Effector memory CD4-positive, alpha-beta T cell (primary cell): ENCODE measurements around the gene FBF1.

Experiments
- DNase-seq, 3 donors: peaks; one replicate each; pipeline ENCODE4 v3.0.0-alpha.2; 2020
- H3K27ac ChIP-seq: 2 replicates; pipeline ENCODE4 v1.7.0; 2013; ENCODE audit warnings: mild to moderate bottlenecking, low read length, moderate library complexity; ENCODE audit not compliant: insufficient read depth, poor library complexity, severe bottlenecking
- H3K27me3 ChIP-seq: replicated peaks from 2 replicates; pipeline ENCODE4 v1.7.0; 2013; ENCODE audit warnings: mild to moderate bottlenecking, low read length; ENCODE audit not compliant: insufficient read depth, control insufficient read depth, poor library complexity, severe bottlenecking
- H3K36me3 ChIP-seq: 2 replicates; pipeline ENCODE4 v1.7.0; 2013; ENCODE audit warnings: mild to moderate bottlenecking, low read length, moderate library complexity; ENCODE audit not compliant: control insufficient read depth, insufficient read depth
- H3K4me1 ChIP-seq: 2 replicates; pipeline ENCODE4 v1.7.0; 2013; ENCODE audit warnings: low read length, mild to moderate bottlenecking; ENCODE audit not compliant: control insufficient read depth, insufficient read depth, poor library complexity, severe bottlenecking
- H3K4me3 ChIP-seq: 2 replicates; pipeline ENCODE4 v1.7.0; 2013; ENCODE audit warnings: low read length, low read depth, mild to moderate bottlenecking; ENCODE audit not compliant: insufficient read depth, poor library complexity, severe bottlenecking
- H3K9me3 ChIP-seq: 2 replicates; pipeline ENCODE4 v1.7.0; 2013; ENCODE audit warnings: mild to moderate bottlenecking, low read length, moderate library complexity; ENCODE audit not compliant: control insufficient read depth

Gene FBF1

DNA sequence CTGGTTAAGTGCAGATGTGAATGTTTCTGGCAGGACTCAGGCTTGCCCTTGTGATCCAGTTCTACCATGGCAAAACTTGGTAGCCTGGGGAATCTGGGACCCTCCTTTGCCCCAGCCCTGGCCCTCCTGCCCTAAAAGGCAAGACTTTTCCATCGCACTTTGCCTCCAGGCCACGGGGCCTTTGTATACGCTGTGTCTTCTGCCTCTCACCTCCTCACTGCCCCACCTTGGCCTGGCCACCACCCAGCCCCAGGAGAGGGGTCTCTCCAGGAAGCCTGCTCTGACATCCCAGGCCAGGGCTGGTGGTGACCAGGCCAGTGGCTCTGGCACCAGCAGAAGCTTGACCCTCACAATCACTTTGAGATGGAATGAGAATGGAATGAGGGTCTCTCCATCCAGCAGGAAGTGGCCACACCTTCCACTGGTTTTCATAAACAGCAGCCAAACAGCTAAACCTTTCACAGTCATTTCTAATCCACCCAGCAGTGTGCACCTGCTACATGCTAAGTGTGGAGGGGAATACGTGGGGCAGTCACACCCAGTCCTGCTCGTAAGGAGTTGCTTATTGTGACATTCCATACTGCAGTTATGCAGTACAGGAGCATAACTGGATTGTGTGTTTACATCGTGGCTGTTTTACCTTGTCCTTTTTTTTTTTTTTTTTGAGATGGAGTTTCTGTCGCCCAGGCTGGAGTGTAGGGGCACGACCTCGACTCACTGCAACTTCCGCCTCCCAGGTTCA lies 34.5 kb downstream of the FBF1 start:
- Histone ChIP-seq H3K9me3 (no peaks in the 10 kb centered on the region), H3K4me1 (peaks cover 9% of the 10 kb centered on the region), H3K36me3 (peaks cover 14% of the 10 kb centered on the region), H3K4me3 (no peak overlapping the region), H3K27me3 (no peaks in the 10 kb centered on the region), H3K27ac (no peak overlapping the region)
- no peak for DNase-seq

DNA sequence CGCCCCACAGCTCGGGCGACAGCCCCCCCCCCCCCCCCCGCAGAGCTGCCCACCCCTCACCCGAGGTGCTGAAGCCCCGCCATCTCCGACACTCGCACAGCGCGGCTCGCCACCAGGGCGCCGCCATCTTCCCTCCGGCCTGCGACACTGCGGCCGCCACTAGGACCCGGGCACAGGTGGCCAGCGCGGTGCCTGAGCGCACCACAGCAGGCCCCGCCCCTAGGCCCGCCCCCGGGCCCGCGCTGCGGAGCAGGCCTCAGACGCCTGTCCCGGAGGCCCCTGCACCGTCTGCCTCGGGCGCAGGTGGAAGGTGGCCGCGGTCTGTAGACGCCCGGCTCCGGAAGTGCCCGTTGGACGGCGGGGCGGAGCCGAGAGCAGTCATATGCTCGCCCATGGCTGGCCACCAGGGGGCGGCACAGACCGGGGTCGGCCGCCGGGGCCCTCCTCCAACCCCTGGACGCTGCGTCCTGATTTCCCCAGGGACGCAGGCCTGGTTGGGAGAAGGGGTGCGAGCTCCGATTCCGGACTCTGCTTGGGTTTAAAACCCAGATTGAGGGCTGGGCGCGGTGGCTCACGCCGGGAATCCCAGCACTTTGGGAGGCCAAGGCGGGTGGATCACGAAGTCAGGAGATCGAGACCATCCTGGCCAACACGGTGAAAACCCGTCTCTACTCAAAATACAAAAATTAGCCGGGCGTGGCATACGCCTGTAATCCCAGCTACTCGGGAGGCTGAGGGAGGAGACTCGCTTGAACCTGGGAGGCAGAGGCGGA lies 35.9 kb downstream of the FBF1 start, which contains the start of gene MRPL38:
Gene MRPL38 (minus strand): TSS at position 136 of the 773 bp plus-strand sequence. CDS start 9 bp downstream, at position 127.
- Histone ChIP-seq H3K4me1 (peaks cover 9% of the 10 kb centered on the region), H3K9me3 (no peaks in the 10 kb centered on the region), H3K27ac (peak within 1 kb of the TSS; percentile 79), H3K36me3 (peaks cover 27% of the 10 kb centered on the region), H3K4me3 (peak within 1 kb of the TSS; percentile 65), H3K27me3 (no peaks in the 10 kb centered on the region)
- DNase-seq: peak; percentile 86 to 93 (median 89)

DNA sequence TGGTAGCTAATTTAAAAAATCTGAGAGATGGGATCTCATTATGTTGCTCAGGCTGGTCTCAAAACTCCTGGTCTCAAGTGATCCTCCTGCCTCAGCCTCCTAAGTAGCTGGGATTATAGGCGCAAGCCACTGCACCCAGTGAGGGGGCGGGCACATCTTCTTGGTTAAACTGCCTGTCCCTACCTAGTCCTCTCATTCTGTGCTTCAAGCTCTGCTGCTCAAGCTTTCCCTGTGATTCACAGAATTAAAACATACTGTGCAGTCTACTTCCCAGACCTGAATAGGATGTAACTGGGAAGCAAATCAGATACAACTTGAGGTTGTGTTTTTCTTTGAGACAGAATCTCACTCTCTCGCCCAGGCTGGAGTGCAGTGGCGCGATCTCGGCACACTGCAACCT lies 38.4 kb downstream of the FBF1 start:
- Histone ChIP-seq H3K4me3 (no peak overlapping the region), H3K9me3 (no peaks in the 10 kb centered on the region), H3K4me1 (peaks cover 9% of the 10 kb centered on the region), H3K27me3 (no peaks in the 10 kb centered on the region), H3K27ac (no peak overlapping the region), H3K36me3 (peaks cover 47% of the 10 kb centered on the region)
- no peak for DNase-seq

DNA sequence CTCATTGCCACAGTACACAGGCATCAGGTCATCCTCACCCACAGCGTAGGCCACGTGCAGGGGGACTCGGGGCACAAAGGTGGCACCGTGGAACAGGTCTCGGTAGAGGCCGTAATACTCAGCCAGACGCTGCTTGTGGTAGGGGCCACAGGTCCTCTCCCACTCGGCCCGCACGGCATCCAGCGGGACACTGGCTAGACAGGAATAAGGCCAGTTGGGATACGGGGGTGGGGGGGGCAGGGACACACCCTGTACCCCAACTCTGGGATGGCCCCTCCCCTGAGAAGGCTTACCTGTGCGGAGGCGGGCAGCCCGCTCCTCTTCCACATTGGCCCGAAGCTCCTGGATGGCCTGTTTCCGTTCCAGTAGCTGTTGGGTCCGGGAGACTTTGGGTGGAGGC lies 39.1 kb downstream of the FBF1 start:
- Histone ChIP-seq H3K4me3 (no peak overlapping the region), H3K27me3 (no peaks in the 10 kb centered on the region), H3K36me3 (peaks cover 47% of the 10 kb centered on the region), H3K9me3 (no peaks in the 10 kb centered on the region), H3K27ac (no peak overlapping the region), H3K4me1 (peaks cover 9% of the 10 kb centered on the region)
- no peak for DNase-seq

DNA sequence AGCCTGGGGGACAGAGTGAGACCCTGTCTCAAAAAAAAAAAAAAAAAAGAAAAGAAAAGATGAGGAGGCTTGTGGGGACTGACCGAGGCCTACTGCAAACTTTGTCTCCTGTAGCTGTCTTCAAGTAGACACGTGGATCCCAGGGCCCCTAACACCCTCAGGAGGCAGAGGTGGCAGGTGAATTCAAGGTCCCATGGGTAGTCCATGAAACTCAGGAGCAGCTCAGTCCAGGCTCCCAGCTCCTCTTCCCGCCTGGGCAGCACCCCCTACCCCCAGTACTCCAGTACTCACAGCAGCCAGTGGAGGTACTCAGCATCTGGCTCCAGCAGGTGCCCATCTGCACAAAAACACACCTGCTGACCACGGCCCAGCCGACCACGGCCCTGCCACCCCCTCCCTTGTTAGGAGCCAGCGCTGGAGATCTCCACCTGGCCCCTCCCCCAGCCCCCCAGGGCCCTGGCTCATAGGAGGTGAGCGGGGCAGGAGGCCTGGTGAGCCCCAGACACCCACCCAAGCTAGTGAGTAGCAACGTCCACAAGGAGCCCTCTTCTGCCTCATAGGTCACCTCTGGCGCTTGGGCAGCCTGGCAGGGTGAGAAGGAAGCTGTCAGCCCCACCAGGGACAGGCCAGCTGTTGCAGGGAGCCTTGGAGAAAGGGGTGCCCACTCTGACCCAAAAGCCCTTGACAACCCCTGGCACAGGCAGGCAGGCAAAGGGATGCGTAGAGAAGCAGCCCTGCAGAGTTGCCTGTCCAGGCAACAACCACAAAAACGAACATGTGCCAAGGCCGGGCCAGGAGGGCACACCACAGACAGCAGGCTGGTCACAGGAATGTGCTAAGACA lies 39.9 kb downstream of the FBF1 start:
- DNase-seq: no peak
- H3K4me3 ChIP-seq: no peak overlapping the region
- H3K27me3 ChIP-seq: no peaks in the 10 kb centered on the region
- no peak overlapping the region for H3K27ac ChIP-seq
- H3K4me1 ChIP-seq: peaks cover 9% of the 10 kb centered on the region
- no peaks in the 10 kb centered on the region for H3K9me3 ChIP-seq
- H3K36me3 ChIP-seq: peaks cover 47% of the 10 kb centered on the region

DNA sequence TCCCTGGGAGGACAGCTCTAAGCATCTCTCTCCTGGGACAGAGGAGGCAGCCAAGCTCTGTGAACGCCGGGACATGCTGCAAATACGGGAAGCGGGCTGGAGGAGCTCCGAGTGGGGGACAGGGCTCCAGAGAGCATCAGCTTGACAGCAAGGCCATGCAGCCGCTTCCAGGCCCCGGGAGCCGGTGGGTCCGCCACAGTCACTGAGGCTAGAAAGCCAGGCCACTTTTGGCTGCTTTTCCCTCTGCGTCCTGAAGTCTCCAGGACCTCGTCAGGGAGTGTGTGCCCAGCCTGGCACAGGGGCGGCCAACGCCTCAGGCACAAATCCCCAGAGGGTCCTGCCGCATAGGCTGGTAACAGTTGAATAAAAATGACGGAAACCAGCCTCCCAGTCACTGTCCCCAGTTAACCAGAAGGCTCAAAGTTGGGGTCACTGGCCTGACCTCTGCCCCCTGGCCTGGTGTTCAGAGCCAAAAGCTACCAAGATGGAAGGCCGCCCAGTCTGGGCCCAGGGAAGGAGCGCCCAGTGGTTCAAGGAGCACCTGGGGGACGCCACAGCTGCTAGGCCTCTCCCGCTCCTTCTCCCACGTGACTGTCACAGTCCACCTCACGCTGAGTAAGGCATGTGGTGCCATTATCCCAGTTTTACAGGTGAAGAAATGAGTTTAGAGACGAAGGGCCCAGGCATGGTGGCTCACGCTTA lies 40.9 kb downstream of the FBF1 start:
- H3K4me3 ChIP-seq: no peak overlapping the region
- H3K27ac ChIP-seq: no peak overlapping the region
- no peaks in the 10 kb centered on the region for H3K27me3 ChIP-seq
- H3K4me1 ChIP-seq: peaks cover 14% of the 10 kb centered on the region
- DNase-seq: no peak
- H3K36me3 ChIP-seq: peaks cover 47% of the 10 kb centered on the region
- H3K9me3 ChIP-seq: no peaks in the 10 kb centered on the region

DNA sequence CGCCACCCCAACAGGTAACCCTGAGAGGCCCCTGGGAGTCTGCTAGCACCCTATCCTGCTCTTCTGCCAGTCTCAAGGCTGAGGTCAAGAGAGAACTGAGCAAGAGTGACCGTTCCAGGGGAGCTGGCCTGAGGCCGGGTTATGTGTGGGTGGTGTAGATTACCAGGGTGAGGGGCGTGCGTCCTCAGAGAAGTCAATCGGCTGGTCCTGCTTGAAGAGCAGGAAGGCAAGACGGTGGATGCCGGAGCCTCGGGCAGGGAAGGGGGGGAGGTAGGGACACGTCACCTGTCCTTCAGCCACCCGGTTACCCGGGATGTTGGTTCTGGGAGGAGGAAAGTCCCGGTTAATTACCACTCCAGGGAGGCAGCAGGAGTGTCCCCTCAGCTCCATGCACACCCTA lies 41.5 kb downstream of the FBF1 start:
- Histone ChIP-seq H3K4me3 (no peak overlapping the region), H3K27me3 (no peaks in the 10 kb centered on the region), H3K27ac (no peak overlapping the region), H3K9me3 (no peaks in the 10 kb centered on the region), H3K36me3 (peaks cover 47% of the 10 kb centered on the region), H3K4me1 (peaks cover 16% of the 10 kb centered on the region)
- DNase-seq: no peak

DNA sequence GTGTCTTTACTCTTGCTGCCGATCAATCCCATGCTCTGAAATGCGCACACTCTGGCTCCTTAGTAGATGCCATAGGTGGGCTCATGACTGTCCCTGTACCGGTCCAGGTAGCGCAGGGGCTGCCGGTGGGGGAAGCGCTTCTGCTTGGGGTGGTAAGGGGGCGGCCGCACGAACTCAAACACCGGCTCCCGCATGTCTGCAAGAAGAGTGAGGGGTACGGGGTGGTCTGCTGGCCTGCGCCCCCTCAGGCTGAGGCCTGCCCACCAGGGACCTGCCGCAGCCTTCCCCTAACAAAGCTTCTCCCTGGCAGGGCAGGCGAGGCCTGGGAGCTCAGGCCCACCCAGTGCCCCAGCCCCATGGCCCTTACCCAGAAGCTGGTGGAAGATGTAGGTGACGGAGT lies 42.1 kb downstream of the FBF1 start:
- no peaks in the 10 kb centered on the region for H3K27me3 ChIP-seq
- no peak overlapping the region for H3K4me3 ChIP-seq
- H3K4me1 ChIP-seq: peaks cover 17% of the 10 kb centered on the region
- no peak for DNase-seq
- H3K36me3 ChIP-seq: peaks cover 47% of the 10 kb centered on the region
- H3K27ac ChIP-seq: no peak overlapping the region
- H3K9me3 ChIP-seq: no peaks in the 10 kb centered on the region

DNA sequence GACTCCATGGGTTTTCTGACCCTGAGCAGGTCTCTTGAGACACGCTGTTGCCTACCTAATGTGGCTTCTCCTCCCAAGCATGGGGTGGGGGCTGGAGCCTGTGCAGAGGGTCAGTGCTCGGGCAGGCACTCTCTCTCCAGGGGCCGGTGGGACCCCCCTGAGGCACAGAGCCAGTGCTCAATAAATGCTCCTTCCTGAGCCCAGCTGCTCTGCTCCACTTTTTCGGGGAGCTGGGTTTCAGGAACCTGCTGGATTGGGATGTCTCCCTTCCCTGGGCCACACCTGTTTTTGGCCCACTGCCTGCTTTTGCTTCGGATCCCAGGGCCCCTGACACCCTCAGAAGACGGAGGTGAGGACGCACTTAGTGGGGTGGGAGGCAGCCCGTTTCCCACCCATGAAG lies 42.8 kb downstream of the FBF1 start:
- H3K4me1 ChIP-seq: peaks cover 17% of the 10 kb centered on the region
- DNase-seq: no peak
- H3K9me3 ChIP-seq: no peaks in the 10 kb centered on the region
- H3K27ac ChIP-seq: no peak overlapping the region
- no peak overlapping the region for H3K4me3 ChIP-seq
- peaks cover 46% of the 10 kb centered on the region for H3K36me3 ChIP-seq
- H3K27me3 ChIP-seq: no peaks in the 10 kb centered on the region
